ENCODE data around the gene ZFYVE27. TPM values are rescaled to one million over a fixed set of nuclear protein-coding genes. Genes with fewer than 3 reads are reported as not detected.

Gene ZFYVE27
- polyA plus RNA-seq, 1 donor from 2014 or later, result 135 TPM

DNA sequence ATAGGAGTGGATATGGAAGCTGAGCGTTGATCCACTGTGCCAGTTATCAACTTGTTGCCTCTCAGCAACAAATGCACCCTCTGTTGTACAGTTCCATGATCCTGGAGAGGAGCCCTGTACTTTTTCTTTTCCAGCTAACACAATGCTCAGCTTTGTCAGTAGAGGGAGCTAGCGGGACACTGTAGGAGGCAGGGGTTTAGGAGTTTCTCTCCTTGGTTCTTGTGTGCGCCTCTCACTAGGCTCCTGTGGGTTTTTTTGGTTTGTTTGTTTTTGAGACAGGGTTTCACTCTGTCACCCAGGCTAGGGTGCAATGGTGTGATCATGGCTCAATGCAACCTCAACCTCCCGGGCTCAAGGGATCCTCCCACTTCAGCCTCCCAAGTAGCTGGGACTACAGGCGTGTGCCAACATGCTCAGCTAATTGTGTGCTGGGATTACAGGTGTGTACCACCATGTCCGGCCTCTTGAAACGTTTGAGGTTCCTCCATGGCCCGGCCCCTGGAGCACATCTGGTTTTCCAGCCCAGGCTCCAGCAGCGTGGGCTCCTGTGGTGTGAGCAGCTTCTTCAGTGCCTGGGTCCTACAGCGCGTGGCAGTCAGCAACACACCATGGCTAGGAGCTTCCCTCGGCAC lies 35.4 kb upstream of the ZFYVE27 start:
- Histone ChIP-seq H3K79me2 (replicated peaks; ENCODE audit: insufficient read depth, low read length) (no peaks in the 10 kb centered on the region), H3K9ac (ENCODE audit: low read length) (no peak overlapping the region), H3F3A (ENCODE audit: insufficient read depth, low read length, poor library complexity, severe bottlenecking) (no peaks in the 10 kb centered on the region), H3K4me2 (ENCODE audit: low read length) (no peak overlapping the region), H3K9me3 (ENCODE audit: low read length) (no peaks in the 10 kb centered on the region), H2AFZ (ENCODE audit: low read depth, low read length) (no peak overlapping the region), H4K20me1 (ENCODE audit: insufficient read depth) (no peaks in the 10 kb centered on the region), H3K27ac (ENCODE audit: low read length) (no peak overlapping the region), H3K36me3 (ENCODE audit: insufficient read depth, low read length) (no peaks in the 10 kb centered on the region), H3K4me3 (ENCODE audit: low read length) (no peak overlapping the region), H3K9me2 (ENCODE audit: insufficient read depth, low read length) (no peaks in the 10 kb centered on the region), H3K27me3 (ENCODE audit: insufficient read depth, low read depth, low read length) (no peaks in the 10 kb centered on the region)
- TF ChIP-seq, protein P1, sequence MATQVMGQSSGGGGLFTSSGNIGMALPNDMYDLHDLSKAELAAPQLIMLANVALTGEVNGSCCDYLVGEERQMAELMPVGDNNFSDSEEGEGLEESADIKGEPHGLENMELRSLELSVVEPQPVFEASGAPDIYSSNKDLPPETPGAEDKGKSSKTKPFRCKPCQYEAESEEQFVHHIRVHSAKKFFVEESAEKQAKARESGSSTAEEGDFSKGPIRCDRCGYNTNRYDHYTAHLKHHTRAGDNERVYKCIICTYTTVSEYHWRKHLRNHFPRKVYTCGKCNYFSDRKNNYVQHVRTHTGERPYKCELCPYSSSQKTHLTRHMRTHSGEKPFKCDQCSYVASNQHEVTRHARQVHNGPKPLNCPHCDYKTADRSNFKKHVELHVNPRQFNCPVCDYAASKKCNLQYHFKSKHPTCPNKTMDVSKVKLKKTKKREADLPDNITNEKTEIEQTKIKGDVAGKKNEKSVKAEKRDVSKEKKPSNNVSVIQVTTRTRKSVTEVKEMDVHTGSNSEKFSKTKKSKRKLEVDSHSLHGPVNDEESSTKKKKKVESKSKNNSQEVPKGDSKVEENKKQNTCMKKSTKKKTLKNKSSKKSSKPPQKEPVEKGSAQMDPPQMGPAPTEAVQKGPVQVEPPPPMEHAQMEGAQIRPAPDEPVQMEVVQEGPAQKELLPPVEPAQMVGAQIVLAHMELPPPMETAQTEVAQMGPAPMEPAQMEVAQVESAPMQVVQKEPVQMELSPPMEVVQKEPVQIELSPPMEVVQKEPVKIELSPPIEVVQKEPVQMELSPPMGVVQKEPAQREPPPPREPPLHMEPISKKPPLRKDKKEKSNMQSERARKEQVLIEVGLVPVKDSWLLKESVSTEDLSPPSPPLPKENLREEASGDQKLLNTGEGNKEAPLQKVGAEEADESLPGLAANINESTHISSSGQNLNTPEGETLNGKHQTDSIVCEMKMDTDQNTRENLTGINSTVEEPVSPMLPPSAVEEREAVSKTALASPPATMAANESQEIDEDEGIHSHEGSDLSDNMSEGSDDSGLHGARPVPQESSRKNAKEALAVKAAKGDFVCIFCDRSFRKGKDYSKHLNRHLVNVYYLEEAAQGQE (IDR thresholded peaks at IDR 0.05; ENCODE audit: borderline replicate concordance), result no peak
- no peak for TF ChIP-seq TAF1 (IDR thresholded peaks at IDR 0.05; ENCODE audit: low read depth)
- TF ChIP-seq RAD21 (conservative IDR thresholded peaks at IDR 0.05), result peak; percentile 68
- TF ChIP-seq POLR2AphosphoS5 (IDR thresholded peaks at IDR 0.05), result no peak
- TF ChIP-seq EZH2 (IDR thresholded peaks at IDR 0.05; ENCODE audit: borderline replicate concordance, insufficient read depth, low read length, poor library complexity, severe bottlenecking), result no peak
- no peak for TF ChIP-seq MXI1 (conservative IDR thresholded peaks at IDR 0.05; ENCODE audit: poor library complexity, severe bottlenecking)
- TF ChIP-seq, protein P2, sequence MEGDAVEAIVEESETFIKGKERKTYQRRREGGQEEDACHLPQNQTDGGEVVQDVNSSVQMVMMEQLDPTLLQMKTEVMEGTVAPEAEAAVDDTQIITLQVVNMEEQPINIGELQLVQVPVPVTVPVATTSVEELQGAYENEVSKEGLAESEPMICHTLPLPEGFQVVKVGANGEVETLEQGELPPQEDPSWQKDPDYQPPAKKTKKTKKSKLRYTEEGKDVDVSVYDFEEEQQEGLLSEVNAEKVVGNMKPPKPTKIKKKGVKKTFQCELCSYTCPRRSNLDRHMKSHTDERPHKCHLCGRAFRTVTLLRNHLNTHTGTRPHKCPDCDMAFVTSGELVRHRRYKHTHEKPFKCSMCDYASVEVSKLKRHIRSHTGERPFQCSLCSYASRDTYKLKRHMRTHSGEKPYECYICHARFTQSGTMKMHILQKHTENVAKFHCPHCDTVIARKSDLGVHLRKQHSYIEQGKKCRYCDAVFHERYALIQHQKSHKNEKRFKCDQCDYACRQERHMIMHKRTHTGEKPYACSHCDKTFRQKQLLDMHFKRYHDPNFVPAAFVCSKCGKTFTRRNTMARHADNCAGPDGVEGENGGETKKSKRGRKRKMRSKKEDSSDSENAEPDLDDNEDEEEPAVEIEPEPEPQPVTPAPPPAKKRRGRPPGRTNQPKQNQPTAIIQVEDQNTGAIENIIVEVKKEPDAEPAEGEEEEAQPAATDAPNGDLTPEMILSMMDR (IDR thresholded peaks at IDR 0.05; ENCODE audit: poor library complexity, severe bottlenecking), result peak; percentile 67
- no peak for TF ChIP-seq EP300 (conservative IDR thresholded peaks at IDR 0.05; ENCODE audit: poor library complexity, severe bottlenecking)
- TF ChIP-seq SMC3 (conservative IDR thresholded peaks at IDR 0.05; ENCODE audit: poor library complexity), result peak; percentile 63

DNA sequence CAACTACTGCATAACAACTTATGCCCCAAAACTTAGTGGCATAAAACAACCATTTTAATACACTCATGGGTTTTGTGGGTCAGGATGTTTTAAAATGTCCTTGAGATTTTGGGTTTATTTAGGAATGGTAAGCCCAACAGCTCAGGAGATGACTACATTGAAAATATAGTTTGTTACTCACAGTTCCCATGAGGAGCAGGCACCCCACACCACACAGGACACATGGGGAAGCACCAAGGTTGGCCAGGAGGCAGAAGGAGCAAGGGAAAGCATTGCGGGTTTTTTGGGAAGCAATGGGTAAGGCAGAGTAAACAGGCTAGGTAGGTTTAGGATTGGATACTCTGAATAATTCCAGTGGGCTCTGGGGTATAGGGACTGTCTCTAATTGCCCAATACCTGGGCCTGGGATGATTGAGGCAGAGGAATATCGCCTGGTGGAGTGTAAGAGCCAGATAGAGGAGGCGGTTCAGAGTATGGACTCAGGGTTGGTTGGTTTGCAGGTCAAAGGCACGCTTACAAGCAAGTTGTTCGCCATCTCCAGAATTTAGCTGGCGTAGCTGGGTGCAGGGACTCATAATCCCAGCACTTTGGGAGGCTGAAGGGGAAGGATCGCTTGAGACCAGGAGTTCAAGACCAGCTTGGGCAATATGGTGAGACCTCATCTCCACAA lies 33.4 kb upstream of the ZFYVE27 start:
- Histone ChIP-seq H3K9me2 (ENCODE audit: insufficient read depth, low read length) (no peaks in the 10 kb centered on the region), H3K4me2 (ENCODE audit: low read length) (no peak overlapping the region), H3K9me3 (ENCODE audit: low read length) (no peaks in the 10 kb centered on the region), H3K9ac (ENCODE audit: low read length) (no peak overlapping the region), H4K20me1 (ENCODE audit: insufficient read depth) (no peaks in the 10 kb centered on the region), H3K79me2 (replicated peaks; ENCODE audit: insufficient read depth, low read length) (no peaks in the 10 kb centered on the region), H3K27ac (ENCODE audit: low read length) (no peak overlapping the region), H3F3A (ENCODE audit: insufficient read depth, low read length, poor library complexity, severe bottlenecking) (no peaks in the 10 kb centered on the region), H3K36me3 (ENCODE audit: insufficient read depth, low read length) (no peaks in the 10 kb centered on the region), H2AFZ (ENCODE audit: low read depth, low read length) (no peak overlapping the region), H3K27me3 (ENCODE audit: insufficient read depth, low read depth, low read length) (no peaks in the 10 kb centered on the region), H3K4me3 (ENCODE audit: low read length) (no peak overlapping the region)
- TF ChIP-seq RAD21 (conservative IDR thresholded peaks at IDR 0.05) (no peak), POLR2AphosphoS5 (IDR thresholded peaks at IDR 0.05) (no peak), EZH2 (IDR thresholded peaks at IDR 0.05; ENCODE audit: borderline replicate concordance, insufficient read depth, low read length, poor library complexity, severe bottlenecking) (no peak), TAF1 (IDR thresholded peaks at IDR 0.05; ENCODE audit: low read depth) (no peak)
- TF ChIP-seq, protein P2 (IDR thresholded peaks at IDR 0.05; ENCODE audit: poor library complexity, severe bottlenecking), result no peak

All from neural cell (in vitro differentiated cells).